Tibial artery (tissue), 4 donors: ENCODE measurements around the gene DUSP5.
"Not testable (repeated sequence)": the region's sequence is repeated elsewhere in the genome, so short reads cannot be mapped to it uniquely, and the experiment has no call there.

Experiments
- DNase-seq, 2 donors: peaks; one replicate each; pipeline ENCODE4 v3.0.0-alpha.2; 2019
- H3K27ac ChIP-seq, 2 donors: fragments of 200-600 bp; sonication (generic) in 1 of 2; 1 replicate in 1 of 2; 2 replicates in 1 of 2; pipeline ENCODE4 v1.5.1; 2018 to 2019; ENCODE audit warnings: mild to moderate bottlenecking in 1 of 2
- H3K27me3 ChIP-seq, 2 donors: fragments of 200-600 bp; sonication (generic) in 1 of 2; one replicate each; pipeline versions ENCODE4 v1.5.1 to v1.6.0; 2016 to 2019
- H3K36me3 ChIP-seq, 3 donors: fragments of 200-600 bp; sonication (generic) in 2 of 3; one replicate each; pipeline ENCODE4 v1.5.1; 2016 to 2019; ENCODE audit warnings: mild to moderate bottlenecking in 2 of 3
- H3K4me1 ChIP-seq, 4 donors: fragments of 200-600 bp; sonication (generic) in 2 of 4; 1 replicate in 3 of 4; 2 replicates in 1 of 4; pipeline ENCODE4 v1.5.1; 2016 to 2019
- H3K4me3 ChIP-seq, 2 donors: fragments of 200-600 bp; sonication (generic) in 1 of 2; 1 replicate in 1 of 2; 2 replicates in 1 of 2; pipeline ENCODE4 v1.5.1; 2018 to 2019; ENCODE audit warnings: mild to moderate bottlenecking in 2 of 2
- H3K9me3 ChIP-seq, 3 donors: fragments of 200-600 bp; sonication (generic) in 1 of 3; one replicate each; pipeline ENCODE4 v1.5.1; 2016 to 2019
- intact Hi-C: fragments of 100-400 bp; cut with DNase I; formaldehyde crosslinking; loops from one replicate; pipeline ENCODE4 v1.15.0; 2023; ENCODE audit warnings: low total_unique reads
- TF ChIP-seq, protein P1 (sequence below), 2 experiments: fragments of 200-600 bp in 1 of 2; fragments of 450-650 bp in 1 of 2; IDR thresholded peaks; one replicate each; pipeline ENCODE4 v1.5.1; 2017 to 2019; ENCODE audit warnings: antibody characterized with exemption in 2 of 2, mild to moderate bottlenecking in 1 of 2, moderate library complexity in 1 of 2

DUSP5 gene

GRCh38 chr10:110525349-110526260 is 27.9 kb downstream of the DUSP5 start:
- Histone ChIP-seq H3K36me3 (no peaks in the 10 kb centered on the region), H3K27ac (no peak overlapping the region), H3K9me3 (no peaks in the 10 kb centered on the region), H3K27me3 (peaks cover 0 to 15% of the 10 kb centered on the region in 2 donors), H3K4me3 (no peak overlapping the region), H3K4me1 (peaks cover 0 to 14% (median 5%) of the 10 kb centered on the region in 4 donors)
- DNase-seq: no peak
- TF ChIP-seq, protein P1, sequence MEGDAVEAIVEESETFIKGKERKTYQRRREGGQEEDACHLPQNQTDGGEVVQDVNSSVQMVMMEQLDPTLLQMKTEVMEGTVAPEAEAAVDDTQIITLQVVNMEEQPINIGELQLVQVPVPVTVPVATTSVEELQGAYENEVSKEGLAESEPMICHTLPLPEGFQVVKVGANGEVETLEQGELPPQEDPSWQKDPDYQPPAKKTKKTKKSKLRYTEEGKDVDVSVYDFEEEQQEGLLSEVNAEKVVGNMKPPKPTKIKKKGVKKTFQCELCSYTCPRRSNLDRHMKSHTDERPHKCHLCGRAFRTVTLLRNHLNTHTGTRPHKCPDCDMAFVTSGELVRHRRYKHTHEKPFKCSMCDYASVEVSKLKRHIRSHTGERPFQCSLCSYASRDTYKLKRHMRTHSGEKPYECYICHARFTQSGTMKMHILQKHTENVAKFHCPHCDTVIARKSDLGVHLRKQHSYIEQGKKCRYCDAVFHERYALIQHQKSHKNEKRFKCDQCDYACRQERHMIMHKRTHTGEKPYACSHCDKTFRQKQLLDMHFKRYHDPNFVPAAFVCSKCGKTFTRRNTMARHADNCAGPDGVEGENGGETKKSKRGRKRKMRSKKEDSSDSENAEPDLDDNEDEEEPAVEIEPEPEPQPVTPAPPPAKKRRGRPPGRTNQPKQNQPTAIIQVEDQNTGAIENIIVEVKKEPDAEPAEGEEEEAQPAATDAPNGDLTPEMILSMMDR (IDR thresholded peaks at IDR 0.05): no peak
- intact Hi-C loops: no loop called here

DNA sequence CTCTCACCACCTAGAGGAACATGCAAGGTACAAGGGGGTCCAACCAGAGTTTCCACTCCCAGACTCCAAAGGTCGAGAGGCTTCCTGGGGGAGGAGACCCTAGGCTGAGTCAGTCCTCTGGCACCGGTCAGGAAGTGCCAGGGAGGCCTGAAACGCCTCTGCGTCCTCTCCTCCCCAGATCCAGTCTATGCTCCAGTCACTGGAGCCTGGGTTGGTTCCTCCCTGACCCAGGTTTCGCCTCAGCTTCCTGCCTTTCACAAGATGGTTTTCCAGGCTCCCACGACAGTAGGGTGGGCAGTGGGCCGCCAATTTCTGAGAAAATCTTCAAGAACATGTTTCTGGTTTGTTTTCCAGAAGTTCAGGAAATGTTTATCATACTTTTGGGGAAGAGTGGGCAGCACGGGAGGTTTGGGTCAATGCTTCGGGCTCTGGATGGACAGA is 30.0 kb downstream of the DUSP5 start:
- Histone ChIP-seq H3K4me1 (peaks cover 0 to 14% (median 5%) of the 10 kb centered on the region in 4 donors), H3K27ac (no peak overlapping the region), H3K27me3 (peaks cover 0 to 26% of the 10 kb centered on the region in 2 donors), H3K9me3 (no peaks in the 10 kb centered on the region), H3K4me3 (no peak overlapping the region), H3K36me3 (no peaks in the 10 kb centered on the region)
- DNase-seq: no peak
- intact Hi-C loops: no loop called here
- TF ChIP-seq, protein P1 (IDR thresholded peaks at IDR 0.05): no peak

DNA sequence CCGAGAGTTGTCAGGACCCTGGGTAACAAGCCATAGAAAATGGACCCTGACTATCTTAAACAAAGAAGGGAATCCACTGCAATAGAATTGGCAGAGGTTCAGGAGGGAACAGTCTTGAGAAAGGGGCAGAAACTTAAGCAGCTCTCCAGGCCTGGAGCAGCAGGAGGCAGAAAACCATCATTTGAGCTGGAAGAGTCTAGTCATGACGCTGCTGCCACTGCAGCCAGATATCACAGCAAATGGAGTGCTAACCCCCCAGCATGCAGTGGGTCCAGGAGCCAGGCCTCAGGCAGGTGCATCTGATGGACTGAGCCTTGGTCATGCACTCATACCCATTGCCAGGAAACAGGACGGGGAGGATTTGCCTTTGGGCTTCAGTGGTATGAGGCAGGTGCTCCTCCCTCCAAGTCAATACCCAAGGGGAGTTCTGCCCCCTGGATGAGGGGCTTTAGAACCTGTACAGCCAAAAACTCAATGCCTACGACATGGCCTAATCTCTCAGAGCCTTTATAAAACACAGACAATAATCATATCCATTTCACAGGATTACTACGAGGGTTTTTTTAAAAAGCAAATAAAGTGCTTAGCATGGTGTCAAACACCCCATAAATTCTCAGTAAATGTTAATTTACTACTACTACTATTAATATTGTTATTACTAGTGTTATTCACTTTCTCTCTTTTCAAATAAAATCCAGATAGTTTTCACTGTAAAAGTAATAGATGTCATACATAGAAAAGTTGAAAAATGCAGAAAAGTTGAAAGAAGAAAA is 30.7 kb downstream of the DUSP5 start:
- intact Hi-C loops: no loop called here
- Histone ChIP-seq H3K36me3 (no peaks in the 10 kb centered on the region), H3K9me3 (no peaks in the 10 kb centered on the region), H3K27ac (no peak overlapping the region), H3K27me3 (peaks cover 0 to 26% of the 10 kb centered on the region in 2 donors), H3K4me1 (peaks cover 0 to 14% (median 5%) of the 10 kb centered on the region in 4 donors), H3K4me3 (no peak overlapping the region)
- no peak for DNase-seq
- TF ChIP-seq, protein P1 (IDR thresholded peaks at IDR 0.05): no peak

DNA sequence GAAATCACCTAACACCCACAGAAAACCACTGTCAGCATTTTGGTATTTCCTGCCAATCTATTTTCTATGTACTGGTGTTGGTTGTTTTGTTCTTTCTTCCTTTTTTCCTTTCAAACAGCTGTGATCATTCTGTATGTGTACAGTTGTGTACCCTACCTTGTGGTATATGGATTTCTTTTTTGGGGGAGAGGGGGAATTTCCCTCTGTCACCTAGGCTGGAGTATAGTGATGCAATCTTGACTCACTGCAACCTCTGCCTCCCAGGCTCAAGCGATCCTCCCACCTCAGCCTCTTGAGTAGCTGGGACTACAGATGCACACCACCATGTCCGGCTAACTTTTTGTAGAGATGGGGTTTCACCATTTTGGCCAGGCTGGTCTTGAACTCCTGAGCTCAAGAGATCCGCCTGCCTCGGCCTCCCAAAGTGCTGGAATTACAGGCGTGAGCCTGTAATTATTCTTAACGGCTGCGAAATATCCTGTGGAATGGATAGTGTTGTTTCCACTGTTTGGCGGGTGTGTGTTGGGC is 31.4 kb downstream of the DUSP5 start:
- intact Hi-C loops: not testable (repeated sequence)

GRCh38 chr10:110529596-110530011 is 31.9 kb downstream of the DUSP5 start:
- Histone ChIP-seq H3K4me1 (peaks cover 0 to 14% (median 5%) of the 10 kb centered on the region in 4 donors), H3K9me3 (no peaks in the 10 kb centered on the region), H3K27me3 (peaks cover 0 to 31% of the 10 kb centered on the region in 2 donors), H3K36me3 (no peaks in the 10 kb centered on the region), H3K27ac (no peak overlapping the region), H3K4me3 (no peak overlapping the region)
- TF ChIP-seq, protein P1 (IDR thresholded peaks at IDR 0.05): no peak
- intact Hi-C loops: no loop called here
- no peak for DNase-seq

More for the DNA sequence above, 31.4 kb downstream of the DUSP5 start:
- Histone ChIP-seq H3K27me3 (peaks cover 0 to 26% of the 10 kb centered on the region in 2 donors), H3K4me1 (peaks cover 0 to 14% (median 5%) of the 10 kb centered on the region in 4 donors)
- DNase-seq, H3K27ac ChIP-seq, H3K9me3 ChIP-seq, H3K36me3 ChIP-seq, H3K4me3 ChIP-seq: not testable (repeated sequence)
